Rectal smooth muscle tissue (tissue), 1 donor: Measurements from ENCODE around the gene OR1A1.
"Not testable (repeated sequence)": the region's sequence is repeated elsewhere in the genome, so short reads cannot be mapped to it uniquely, and the experiment has no call there.

Experiments
- H3K27ac ChIP-seq: one replicate; pipeline ENCODE4 v1.7.0; 2013; ENCODE audit warnings: low read depth, low read length, inconsistent platforms
- H3K27me3 ChIP-seq: one replicate; pipeline ENCODE4 v1.7.0; 2013; ENCODE audit warnings: low read length; ENCODE audit not compliant: control insufficient read depth, insufficient read depth
- H3K36me3 ChIP-seq: one replicate; pipeline ENCODE4 v1.7.0; 2013; ENCODE audit warnings: low read length; ENCODE audit not compliant: control insufficient read depth, insufficient read depth
- H3K4me1 ChIP-seq: one replicate; pipeline ENCODE4 v1.7.0; 2013; ENCODE audit warnings: low read length; ENCODE audit not compliant: control insufficient read depth, insufficient read depth
- H3K4me3 ChIP-seq: one replicate; pipeline ENCODE4 v1.7.0; 2013; ENCODE audit warnings: low read length
- H3K9ac ChIP-seq: one replicate; pipeline ENCODE4 v1.7.0; 2013; ENCODE audit warnings: low read length

The OR1A1 gene

DNA sequence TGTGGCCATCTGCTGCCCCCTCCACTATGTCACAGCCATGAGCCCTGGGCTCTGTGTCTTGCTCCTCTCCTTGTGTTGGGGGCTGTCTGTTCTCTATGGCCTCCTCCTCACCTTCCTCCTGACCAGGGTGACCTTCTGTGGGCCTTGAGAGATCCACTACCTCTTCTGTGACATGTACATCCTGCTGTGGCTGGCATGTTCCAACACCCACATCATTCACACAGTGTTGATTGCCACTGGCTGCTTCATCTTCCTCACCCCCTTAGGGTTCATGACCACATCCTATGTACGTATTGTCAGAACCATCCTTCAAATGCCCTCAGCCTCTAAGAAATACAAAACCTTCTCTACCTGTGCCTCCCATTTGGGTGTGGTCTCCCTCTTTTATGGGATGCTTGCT, 33.6 kb downstream of the OR1A1 start:
- not testable (repeated sequence) for H3K36me3 ChIP-seq, H3K4me3 ChIP-seq, H3K27ac ChIP-seq, H3K4me1 ChIP-seq, H3K27me3 ChIP-seq, H3K9ac ChIP-seq

DNA sequence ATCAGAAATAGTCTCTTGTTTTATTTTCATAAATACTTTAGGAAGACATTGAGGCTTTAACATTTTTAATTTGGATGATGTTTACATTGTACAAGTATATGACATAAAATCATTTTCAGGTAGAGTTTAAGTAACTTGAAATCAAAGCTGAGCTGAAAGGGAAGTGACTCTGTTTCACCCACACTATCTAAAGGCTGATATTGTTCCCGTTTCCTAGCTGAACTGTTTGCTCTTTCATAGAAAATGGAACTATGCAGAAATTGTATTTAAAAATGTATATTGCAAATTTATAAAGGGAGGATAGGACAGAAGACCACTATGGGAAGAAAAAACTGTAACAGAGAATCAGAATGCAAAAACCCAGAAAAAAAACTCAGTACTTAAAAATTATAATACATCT, 37.4 kb downstream of the OR1A1 start:
- not testable (repeated sequence) for H3K36me3 ChIP-seq, H3K4me1 ChIP-seq, H3K27me3 ChIP-seq, H3K27ac ChIP-seq, H3K4me3 ChIP-seq, H3K9ac ChIP-seq

DNA sequence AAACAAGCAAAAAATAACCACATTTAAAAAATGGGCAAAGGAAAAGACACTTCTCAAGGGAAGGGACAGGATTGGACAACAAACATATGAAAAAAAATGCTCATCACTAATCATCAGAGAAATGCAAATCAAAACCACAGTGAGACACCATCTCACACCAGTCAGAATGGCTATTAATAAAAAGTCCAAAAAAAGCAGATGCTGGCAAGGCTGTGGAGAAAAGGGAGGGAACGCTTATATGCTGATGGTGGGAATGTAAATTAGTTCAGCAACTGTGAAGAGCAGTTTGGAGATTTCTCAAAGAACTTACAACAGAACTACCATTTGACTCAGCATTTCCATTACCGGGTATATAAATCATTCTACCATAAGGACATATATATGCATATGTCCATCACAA, 41.5 kb downstream of the OR1A1 start:
- H3K36me3 ChIP-seq, H3K4me3 ChIP-seq, H3K27ac ChIP-seq, H3K27me3 ChIP-seq, H3K4me1 ChIP-seq, H3K9ac ChIP-seq: not testable (repeated sequence)

DNA sequence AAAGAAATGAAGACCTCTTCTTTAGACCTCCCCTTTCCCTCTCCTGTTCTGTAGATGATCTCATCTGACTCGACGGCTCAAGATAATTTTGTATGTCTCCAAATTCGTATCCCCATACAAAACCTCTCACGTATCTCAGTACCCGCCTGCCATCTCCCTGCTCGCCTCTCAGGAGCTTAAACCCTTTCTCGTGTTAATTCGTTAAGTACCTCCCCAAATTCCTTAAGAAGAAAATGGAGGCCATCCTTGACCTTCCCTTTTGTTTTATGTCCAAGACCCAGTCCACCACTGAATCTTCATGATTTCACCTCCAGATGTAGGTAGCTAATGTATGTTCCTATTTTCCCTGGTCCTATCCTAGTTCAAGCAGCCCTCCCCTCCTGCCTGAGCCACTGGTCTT, 49.1 kb downstream of the OR1A1 start:
- Histone ChIP-seq H3K36me3 (no peaks in the 10 kb centered on the region), H3K27ac (no peak overlapping the region), H3K27me3 (no peaks in the 10 kb centered on the region), H3K9ac (no peak overlapping the region), H3K4me3 (no peak overlapping the region), H3K4me1 (no peaks in the 10 kb centered on the region)

DNA sequence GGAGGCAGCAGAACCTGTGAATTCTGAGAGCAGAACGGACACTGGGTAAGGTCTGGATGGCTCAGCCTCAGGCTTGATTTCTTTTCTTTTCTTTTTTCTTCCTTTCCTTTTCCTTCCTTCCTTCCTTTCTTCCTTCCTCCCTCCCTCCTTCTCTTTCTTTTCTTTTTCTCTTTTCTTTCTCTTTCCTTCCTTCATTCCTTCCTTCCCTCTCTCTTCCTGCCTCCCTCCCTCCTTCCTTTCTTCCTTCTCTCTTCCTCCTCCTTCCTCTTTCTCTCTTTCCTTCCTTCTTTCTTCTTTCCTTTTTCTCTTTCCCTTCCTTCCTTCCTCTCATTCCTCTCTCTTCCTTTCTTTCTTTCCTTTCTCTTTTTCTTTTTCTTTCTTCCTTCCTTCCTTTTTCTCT, 52.7 kb downstream of the OR1A1 start:
- no peaks in the 10 kb centered on the region for H3K27me3 ChIP-seq
- no peaks in the 10 kb centered on the region for H3K36me3 ChIP-seq

DNA sequence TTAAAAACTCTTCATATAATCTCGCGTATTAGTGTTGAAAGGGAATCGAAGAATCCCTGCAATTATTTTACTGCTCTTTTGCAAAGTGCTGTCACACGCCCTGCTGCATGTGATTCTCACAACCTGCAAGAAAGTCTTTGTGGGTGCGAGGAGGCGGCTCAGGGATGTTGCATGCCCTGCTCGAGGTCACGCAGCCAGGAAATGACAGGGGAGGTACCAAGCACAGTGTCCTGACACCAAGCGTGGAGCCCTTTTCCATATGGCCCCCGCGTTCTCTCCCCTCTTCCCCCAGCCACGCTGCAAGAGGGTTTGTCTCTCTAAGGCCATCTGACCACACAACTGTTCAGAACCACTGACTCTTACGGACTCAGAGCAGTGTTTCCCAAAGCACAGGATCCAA, 53.1 kb downstream of the OR1A1 start:
- Histone ChIP-seq H3K4me1 (no peaks in the 10 kb centered on the region), H3K4me3 (no peak overlapping the region), H3K9ac (no peak overlapping the region), H3K36me3 (no peaks in the 10 kb centered on the region), H3K27me3 (no peaks in the 10 kb centered on the region), H3K27ac (no peak overlapping the region)

More for the DNA sequence above, 52.7 kb downstream of the OR1A1 start:
- Histone ChIP-seq H3K9ac (no peak overlapping the region), H3K4me3 (no peak overlapping the region), H3K27ac (no peak overlapping the region), H3K4me1 (no peaks in the 10 kb centered on the region)
